Psoas muscle (tissue), 8 donors: Measurements from ENCODE around the gene BTNL2. TPM values are rescaled to one million over a fixed set of nuclear protein-coding genes. Genes with fewer than 3 reads are reported as not detected.

Experiments used
- ATAC-seq, 4 donors: fragments of 200-7000 bp; cut with Tn5 transposase; one replicate each; pipeline ENCODE4 v1.9.1; 2020; ENCODE audit warnings: moderate library complexity in 3 of 4, mild to moderate bottlenecking in 2 of 4
- DNase-seq, 2 donors: peaks; one replicate each; pipeline ENCODE4 v3.0.0-alpha.2; 2020
- H3K27ac ChIP-seq: fragments of 200-600 bp; one replicate; pipeline ENCODE4 v1.8.0; 2022
- H3K27me3 ChIP-seq, 3 donors: fragments of 200-600 bp in 1 of 3; one replicate each; pipeline versions ENCODE4 v1.6.1 to v1.8.0; 2013 to 2022; ENCODE audit warnings: low read length in 2 of 3, mild to moderate bottlenecking in 2 of 3, moderate library complexity in 1 of 3; ENCODE audit not compliant: insufficient read depth in 3 of 3
- H3K36me3 ChIP-seq, 2 donors: fragments of 200-600 bp in 1 of 2; one replicate each; pipeline versions ENCODE4 v1.6.1 to v1.8.0; 2013 to 2022; ENCODE audit warnings: low read depth in 1 of 2, mild to moderate bottlenecking in 1 of 2, moderate library complexity in 1 of 2; ENCODE audit not compliant: insufficient read depth in 1 of 2
- H3K4me1 ChIP-seq: fragments of 200-600 bp; one replicate; pipeline ENCODE4 v1.8.0; 2022
- H3K4me3 ChIP-seq: fragments of 200-600 bp; one replicate; pipeline ENCODE4 v1.8.0; 2022; ENCODE audit warnings: mild to moderate bottlenecking
- H3K9me3 ChIP-seq: fragments of 200-600 bp; one replicate; pipeline ENCODE4 v1.8.0; 2022
- CTCF ChIP-seq: fragments of 200-600 bp; IDR thresholded peaks from one replicate; pipeline ENCODE4 v1.8.0; 2022; ENCODE audit warnings: antibody characterized with exemption
- WGBS, 3 donors: extraction: QIAGEN DNeasy Blood & Tissue Kit; methylation state at CpG; one replicate each; pipeline versions ENCODE4 v1.1.6 to v1.1.7; 2013; 5-methylcytosine and 5-hydroxymethylcytosine counted together
- intact Hi-C, 2 donors: fragments of 100-400 bp; cut with DNase I; formaldehyde crosslinking; loops; one replicate each; pipeline versions ENCODE4 v1.11.0 to v1.14.2; 2022
- polyA plus RNA-seq, 3 donors: library from polyadenylated mRNA; stranded (reverse); fragments of 200-250 nt; gene quantifications; one replicate each; pipeline ENCODE4 v1.2.3, GENCODE V29; 2013
- total RNA-seq, 4 donors: library from RNA; stranded (reverse); fragmentation: NEBNext Ultra II Directional in 2 of 4; extraction: Animal tissue kit (Norgen Biotek cat#: 25700) in 2 of 4; gene quantifications; one replicate each; pipeline versions ENCODE4 v1.2.1 to v1.2.4, GENCODE V29; 2021 to 2023
- donor health status: healthy with polysubstance abuse.
- donor health status: DM: no; HTN: no; CAD: no; lungs with moderate emphysema.
- donor health status: Bipolar disorder and iron deficiency.
- donor health status: healthy.
- donor health status: DM: yes; HTN: yes; CAD: no.
- donor health status: DM: no; HTN: no; CAD: no.
- donor health status: DM: no; HTN: no; CAD: no.
- donor health status: DM: yes; HTN: yes; CAD: no.

Gene BTNL2
- total and polyA plus RNA-seq, 7 donors = not detected

GRCh38 chr6:32431142-32431541 lies 24.2 kb upstream of the BTNL2 start:
- WGBS, 3 donors = 49 to 77% (median 66%) methylated on average over 3 of the region's 3 CpGs
- no peak for DNase-seq
- intact Hi-C loops = loop anchor here in 1 of 2 donors (5.0 kb wide), 1 partner anchor 266 kb away; no protein-coding TSS in a partner anchor

GRCh38 chr6:32430179-32430578 lies 23.2 kb upstream of the BTNL2 start:
- Histone ChIP-seq H3K4me1 (no peaks in the 10 kb centered on the region), H3K27me3 (peaks cover 0 to 3% (median 0%) of the 10 kb centered on the region in 3 donors), H3K36me3 (no peaks in the 10 kb centered on the region), H3K27ac (no peak overlapping the region), H3K4me3 (no peak overlapping the region), H3K9me3 (no peaks in the 10 kb centered on the region)
- intact Hi-C loops = loop anchor here in 1 of 2 donors (5.0 kb wide), 1 partner anchor 267 kb away; no protein-coding TSS in a partner anchor
- ATAC-seq (no peak), DNase-seq (no peak)
- TF ChIP-seq CTCF = no peak
- WGBS, 3 donors = 67 to 84% (median 83%) methylated on average over 3 of the region's 3 CpGs

More at GRCh38 chr6:32431142-32431541, 24.2 kb upstream of the BTNL2 start:
- no peak overlapping the region for H3K4me3 ChIP-seq
- no peaks in the 10 kb centered on the region for H3K36me3 ChIP-seq
- no peaks in the 10 kb centered on the region for H3K4me1 ChIP-seq
- ATAC-seq = no peak
- H3K27ac ChIP-seq = no peak overlapping the region
- no peaks in the 10 kb centered on the region for H3K9me3 ChIP-seq
- H3K27me3 ChIP-seq = peaks cover 0 to 3% (median 0%) of the 10 kb centered on the region in 3 donors
- no peak for TF ChIP-seq CTCF

- no peak overlapping the region for H3K27ac ChIP-seq
- H3K9me3 ChIP-seq = no peaks in the 10 kb centered on the region
- peaks cover 0 to 7% (median 0%) of the 10 kb centered on the region in 3 donors for H3K27me3 ChIP-seq
- intact Hi-C loops = no loop called here
- DNase-seq = no peak
- no peaks in the 10 kb centered on the region for H3K36me3 ChIP-seq
- ATAC-seq = no peak
- WGBS, 3 donors = 81 to 94% (median 91%) methylated on average over 4 of the region's 4 CpGs
- no peak overlapping the region for H3K4me3 ChIP-seq
- no peak for TF ChIP-seq CTCF
- H3K4me1 ChIP-seq = no peaks in the 10 kb centered on the region
These were observed 21.0 kb upstream of the BTNL2 start for GRCh38 chr6:32427934-32428474.

GRCh38 chr6:32427218-32427617 lies 20.2 kb upstream of the BTNL2 start:
- Histone ChIP-seq H3K9me3 (no peaks in the 10 kb centered on the region), H3K4me3 (no peak overlapping the region), H3K27ac (no peak overlapping the region), H3K4me1 (no peaks in the 10 kb centered on the region), H3K36me3 (no peaks in the 10 kb centered on the region), H3K27me3 (peaks cover 0 to 7% (median 0%) of the 10 kb centered on the region in 3 donors)
- DNase-seq = no peak
- intact Hi-C loops = no loop called here
- WGBS, 3 donors = 16 to 36% (median 23%) methylated on average over 1 of the region's 1 CpG
- no peak for TF ChIP-seq CTCF
- no peak for ATAC-seq

GRCh38 chr6:32426338-32426737 lies 19.4 kb upstream of the BTNL2 start:
- H3K27ac ChIP-seq = no peak overlapping the region
- DNase-seq (no peak), ATAC-seq (no peak)
- no peak overlapping the region for H3K4me3 ChIP-seq
- WGBS, 3 donors = 53 to 73% (median 63%) methylated on average over 3 to 4 of the region's 4 CpGs
- no peaks in the 10 kb centered on the region for H3K4me1 ChIP-seq
- peaks cover 0 to 7% (median 0%) of the 10 kb centered on the region in 3 donors for H3K27me3 ChIP-seq
- H3K36me3 ChIP-seq = no peaks in the 10 kb centered on the region
- H3K9me3 ChIP-seq = no peaks in the 10 kb centered on the region
- TF ChIP-seq CTCF = no peak
- intact Hi-C loops = no loop called here
